IMR-90 (cell line): Measurements from ENCODE around the gene CACNA1I. TPM values are rescaled to one million over a fixed set of nuclear protein-coding genes. Genes with fewer than 3 reads are reported as not detected.

Experiments used
- ATAC-seq: fragments of 200-7000 bp; cut with Tn5 transposase; 2 replicates; pipeline ENCODE4 v1.9.1; 2020; ENCODE audit warnings: low read depth, mild to moderate bottlenecking, moderate library complexity
- BruUV-seq: library from RNA; stranded (reverse); fragments of 400-500 nt; replicated peaks from 2 replicates; lab custom pipeline; 2021; lab: Mats Ljungman, UMichigan
- CTCF ChIA-PET: fragments of 300-600 bp; formaldehyde crosslinking; extraction: SDS; loops from one replicate; lab custom pipeline; 2021; ENCODE audit warnings: antibody characterized with exemption; lab: Yijun Ruan, JAX
- POLR2A ChIA-PET: fragments of 300-600 bp; sonication (Branson Sonifier 250); formaldehyde crosslinking; loops from one replicate; lab custom pipeline; 2022; ENCODE audit warnings: antibody characterized with exemption; ENCODE audit not compliant: unreplicated experiment; lab: Charles Lee
- DNase-seq: peaks from one replicate; pipeline ENCODE4 v3.0.0; 2013
- H2AFZ ChIP-seq: replicated peaks from 2 replicates; pipeline ENCODE3; 2013; ENCODE audit warnings: low read length, mild to moderate bottlenecking; ENCODE audit not compliant: poor library complexity
- H2AK5ac ChIP-seq: 2 replicates; pipeline ENCODE4 v1.6.1; 2013; ENCODE audit warnings: low read depth, low read length, inconsistent platforms
- H2AK9ac ChIP-seq: replicated peaks from 2 replicates; pipeline ENCODE3; 2013; ENCODE audit warnings: mild to moderate bottlenecking, low read depth, low read length, moderate library complexity; ENCODE audit not compliant: poor library complexity
- H2BK120ac ChIP-seq: 2 replicates; pipeline ENCODE4 v1.6.1; 2013; ENCODE audit warnings: low read depth, low read length, inconsistent platforms
- H2BK15ac ChIP-seq: 3 replicates; pipeline ENCODE4 v1.6.1; 2013; ENCODE audit warnings: low read depth, low read length, inconsistent platforms
- H2BK20ac ChIP-seq: 2 replicates; pipeline ENCODE4 v1.6.1; 2013; ENCODE audit warnings: low read depth, mild to moderate bottlenecking, inconsistent platforms, low read length, moderate library complexity
- H2BK5ac ChIP-seq: 2 replicates; pipeline ENCODE4 v1.6.1; 2013; ENCODE audit warnings: mild to moderate bottlenecking, low read depth, low read length, inconsistent platforms; ENCODE audit not compliant: poor library complexity, severe bottlenecking
- H3K14ac ChIP-seq: replicated peaks from 2 replicates; pipeline ENCODE4 v1.6.1; 2013; ENCODE audit warnings: low read depth, low read length, inconsistent platforms
- H3K18ac ChIP-seq: 2 replicates; pipeline ENCODE4 v1.6.1; 2013; ENCODE audit warnings: low read depth, low read length, control low read depth
- H3K23ac ChIP-seq: 2 replicates; pipeline ENCODE4 v1.6.1; 2013; ENCODE audit warnings: low read depth, low read length, inconsistent platforms
- H3K27ac ChIP-seq: 2 replicates; pipeline ENCODE4 v1.5.1; 2013; ENCODE audit warnings: mild to moderate bottlenecking, control low read depth, low read length; ENCODE audit not compliant: insufficient read depth
- H3K27me3 ChIP-seq: 2 replicates; pipeline ENCODE4 v1.6.1; 2013; ENCODE audit warnings: low read length; ENCODE audit not compliant: control insufficient read depth, insufficient read depth
- H3K36me3 ChIP-seq: 2 replicates; pipeline ENCODE4 v1.6.1; 2013; ENCODE audit warnings: low read length, mixed read lengths; ENCODE audit not compliant: control insufficient read depth, insufficient read depth
- H3K4ac ChIP-seq: 2 replicates; pipeline ENCODE4 v1.6.1; 2013; ENCODE audit warnings: low read depth, low read length, inconsistent platforms
- H3K4me1 ChIP-seq: 2 replicates; pipeline ENCODE4 v1.6.1; 2013; ENCODE audit warnings: low read length, mixed read lengths; ENCODE audit not compliant: control insufficient read depth, insufficient read depth
- H3K4me2 ChIP-seq: 2 replicates; pipeline ENCODE4 v1.6.1; 2013; ENCODE audit warnings: low read depth, mild to moderate bottlenecking, control low read depth, low read length, moderate library complexity
- H3K4me3 ChIP-seq: 2 replicates; pipeline ENCODE4 v1.5.1; 2013; ENCODE audit warnings: low read depth, mild to moderate bottlenecking, control low read depth, low read length, moderate library complexity; ENCODE audit not compliant: insufficient read depth
- H3K56ac ChIP-seq: 2 replicates; pipeline ENCODE4 v1.6.1; 2013; ENCODE audit warnings: low read length, inconsistent platforms; ENCODE audit not compliant: insufficient read depth; ENCODE audit errors: extremely low read depth
- H3K79me1 ChIP-seq, 2 experiments: 2 replicates each; pipeline ENCODE4 v1.6.1; 2013; ENCODE audit warnings: low read length in 2 of 2, inconsistent platforms in 1 of 2, low read depth in 1 of 2
- H3K9ac ChIP-seq: 2 replicates; pipeline ENCODE4 v1.6.1; 2013; ENCODE audit warnings: low read depth, low read length, control low read depth
- H3K9me1 ChIP-seq: 2 replicates; pipeline ENCODE4 v1.6.1; 2013; ENCODE audit warnings: low read length, inconsistent platforms; ENCODE audit not compliant: insufficient read depth
- H3K9me3 ChIP-seq: 2 replicates; pipeline ENCODE4 v1.6.1; 2013; ENCODE audit warnings: low read length; ENCODE audit not compliant: control insufficient read depth, insufficient read depth
- H4K20me1 ChIP-seq: 2 replicates; pipeline ENCODE4 v1.6.1; 2013; ENCODE audit warnings: low read length, inconsistent platforms; ENCODE audit not compliant: insufficient read depth
- H4K5ac ChIP-seq: 2 replicates; pipeline ENCODE4 v1.6.1; 2013; ENCODE audit warnings: mild to moderate bottlenecking, low read depth, low read length, control low read depth
- H4K8ac ChIP-seq, 2 experiments: 2 replicates each; pipeline ENCODE4 v1.6.1; 2013; ENCODE audit warnings: low read depth in 2 of 2, low read length in 2 of 2, control low read depth in 1 of 2, inconsistent platforms in 1 of 2
- H4K91ac ChIP-seq: 2 replicates; pipeline ENCODE4 v1.6.1; 2013; ENCODE audit warnings: low read depth, low read length, inconsistent platforms; ENCODE audit not compliant: insufficient read depth
- BHLHE40 ChIP-seq: fragments of 150-350 bp; IDR thresholded peaks from 2 replicates; pipeline ENCODE4 v1.6.1; 2016; ENCODE audit warnings: mild to moderate bottlenecking, low read depth, low read length
- CEBPB ChIP-seq: IDR thresholded peaks from 2 replicates; pipeline ENCODE4 v1.6.1; 2012; ENCODE audit warnings: low read depth, low read length, improper control_type of control experiment
- CHD1 ChIP-seq: IDR thresholded peaks from 2 replicates; pipeline ENCODE4 v1.6.1; 2012; ENCODE audit warnings: low read depth, low read length, improper control_type of control experiment
- FOS ChIP-seq: fragments of 150-350 bp; IDR thresholded peaks from 2 replicates; pipeline ENCODE4 v1.6.1; 2016; ENCODE audit warnings: low read depth, low read length
- MAFK ChIP-seq: IDR thresholded peaks from 2 replicates; pipeline ENCODE4 v1.6.1; 2012; ENCODE audit warnings: low read depth, low read length, improper control_type of control experiment
- POLR2A ChIP-seq: IDR thresholded peaks from 2 replicates; pipeline ENCODE4 v1.6.1; 2012; ENCODE audit warnings: mild to moderate bottlenecking, low read depth, low read length
- RAD21 ChIP-seq: IDR thresholded peaks from 2 replicates; pipeline ENCODE4 v1.6.1; 2012; ENCODE audit warnings: low read length, improper control_type of control experiment
- RCOR1 ChIP-seq: IDR thresholded peaks from 2 replicates; pipeline ENCODE4 v1.6.1; 2012; ENCODE audit warnings: mild to moderate bottlenecking, low read length, improper control_type of control experiment; ENCODE audit not compliant: insufficient replicate concordance
- RFX5 ChIP-seq: IDR thresholded peaks from 2 replicates; pipeline ENCODE4 v1.8.0; 2012; ENCODE audit warnings: low read depth, mild to moderate bottlenecking, low read length, moderate library complexity
- SMC3 ChIP-seq: fragments of 150-350 bp; IDR thresholded peaks from 2 replicates; pipeline ENCODE4 v1.6.1; 2016; ENCODE audit warnings: low read depth, mild to moderate bottlenecking, antibody characterized with exemption, low read length, moderate library complexity
- WGBS, 2 experiments: methylation state at CpG; one replicate each; pipeline versions ENCODE4 v1.1.5 to v1.1.7; 2013; ENCODE audit warnings: missing lambda C conversion rate in 2 of 2; ENCODE audit not compliant: insufficient read length in 1 of 2; ENCODE audit errors: extremely low coverage in 2 of 2; 5-methylcytosine and 5-hydroxymethylcytosine counted together
- dilution Hi-C: fragments of 300-500 bp; cut with HindIII; formaldehyde crosslinking; loops from one replicate; pipeline ENCODE4 v1.14.3; 2018; ENCODE audit warnings: low sequenced_read_pairs; ENCODE audit not compliant: unreplicated experiment
- in situ Hi-C: fragments of 300-500 bp; cut with MboI; formaldehyde crosslinking; loops from 3 replicates; pipeline ENCODE4 v1.14.3; 2019; ENCODE audit warnings: low sequenced_read_pairs, inconsistent platforms, mixed read lengths
- intact Hi-C: fragments of 100-400 bp; cut with micrococcal nuclease; formaldehyde crosslinking; loops from 2 replicates; pipeline ENCODE4 v1.10.0; 2022
- polyA plus RNA-seq, 3 experiments: library from polyadenylated mRNA; depleted of rRNA; stranded (reverse); fragments of >200 nt; gene quantifications; 2 replicates each; pipeline ENCODE4 v1.2.3, GENCODE V29; 2012; ENCODE audit warnings: low replicate concordance in 1 of 3
- total RNA-seq: library from RNA; depleted of rRNA; stranded (reverse); fragments of >200 nt; gene quantifications from 2 replicates; pipeline ENCODE4 v1.2.3, GENCODE V29; 2012
- TF ChIP-seq, protein P1 (sequence below): fragments of 150-350 bp; IDR thresholded peaks from 2 replicates; pipeline ENCODE4 v1.6.1; 2017; ENCODE audit warnings: mild to moderate bottlenecking, antibody characterized with exemption, low read length, low read depth
- TF ChIP-seq, protein P2 (sequence below): fragments of 150-350 bp; IDR thresholded peaks from 2 replicates; pipeline ENCODE4 v1.6.1; 2016; ENCODE audit warnings: low read depth, mild to moderate bottlenecking, low read length, moderate library complexity, borderline replicate concordance

Gene CACNA1I
- total and polyA plus RNA-seq, 2 of the 4 experiments (the other 2 are of a cell fraction), result under 0.01 to 0.02 TPM

DNA sequence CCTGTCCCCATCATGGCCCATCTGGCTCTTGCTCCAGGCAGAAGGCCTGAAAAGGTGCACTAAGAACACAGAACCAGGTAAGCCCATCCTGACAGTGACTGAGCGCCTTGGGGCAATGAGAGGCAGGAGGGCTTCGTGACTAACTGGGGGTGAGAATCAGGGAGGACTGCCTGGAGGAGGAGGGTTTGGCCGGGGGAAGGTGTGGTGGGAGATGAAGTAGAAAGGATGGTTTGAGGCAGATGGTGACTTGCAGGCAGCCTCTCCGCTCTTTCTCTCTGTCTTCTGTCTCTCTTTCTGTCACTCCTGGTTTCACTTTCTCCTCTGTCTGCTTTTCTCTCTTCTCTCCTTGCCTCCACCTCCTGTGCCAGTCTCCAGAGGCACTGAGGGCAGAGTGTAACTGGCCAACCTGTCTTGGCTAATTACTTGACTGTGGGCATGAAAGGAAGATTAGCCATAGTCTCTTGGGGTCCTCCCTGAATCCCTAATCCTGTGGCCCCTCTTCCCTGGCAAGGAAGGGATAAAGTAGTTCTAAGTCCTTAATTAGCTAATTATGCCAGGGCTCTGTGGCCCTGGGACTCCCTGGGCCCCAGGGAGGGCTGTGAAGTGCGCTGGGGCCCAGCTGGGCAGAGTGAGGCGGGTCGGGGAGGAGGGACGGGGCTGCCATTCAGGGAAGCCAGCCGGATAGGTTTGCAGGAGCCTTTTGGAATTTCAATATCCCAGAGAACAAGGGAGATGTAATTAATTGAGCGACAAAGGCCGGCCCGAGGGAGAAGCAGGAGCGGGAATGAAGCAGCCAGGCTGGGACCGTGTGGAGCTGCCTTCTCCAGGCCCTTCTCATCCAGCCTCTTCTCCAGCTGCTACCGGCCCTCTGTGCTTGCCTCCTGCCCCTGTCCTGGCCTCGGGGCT, 61.1 kb downstream of the CACNA1I start:
- no peak overlapping the region for H3K4me3 ChIP-seq
- no peak overlapping the region for H2AK9ac ChIP-seq
- no peaks in the 10 kb centered on the region for H3K79me1 ChIP-seq
- H3K9me1 ChIP-seq, result peaks cover 12% of the 10 kb centered on the region
- H4K20me1 ChIP-seq, result no peaks in the 10 kb centered on the region
- H2AFZ ChIP-seq, result no peak overlapping the region
- TF ChIP-seq POLR2A, result no peak
- TF ChIP-seq, protein P1, sequence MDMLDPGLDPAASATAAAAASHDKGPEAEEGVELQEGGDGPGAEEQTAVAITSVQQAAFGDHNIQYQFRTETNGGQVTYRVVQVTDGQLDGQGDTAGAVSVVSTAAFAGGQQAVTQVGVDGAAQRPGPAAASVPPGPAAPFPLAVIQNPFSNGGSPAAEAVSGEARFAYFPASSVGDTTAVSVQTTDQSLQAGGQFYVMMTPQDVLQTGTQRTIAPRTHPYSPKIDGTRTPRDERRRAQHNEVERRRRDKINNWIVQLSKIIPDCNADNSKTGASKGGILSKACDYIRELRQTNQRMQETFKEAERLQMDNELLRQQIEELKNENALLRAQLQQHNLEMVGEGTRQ, result no peak
- TF ChIP-seq, protein P2, sequence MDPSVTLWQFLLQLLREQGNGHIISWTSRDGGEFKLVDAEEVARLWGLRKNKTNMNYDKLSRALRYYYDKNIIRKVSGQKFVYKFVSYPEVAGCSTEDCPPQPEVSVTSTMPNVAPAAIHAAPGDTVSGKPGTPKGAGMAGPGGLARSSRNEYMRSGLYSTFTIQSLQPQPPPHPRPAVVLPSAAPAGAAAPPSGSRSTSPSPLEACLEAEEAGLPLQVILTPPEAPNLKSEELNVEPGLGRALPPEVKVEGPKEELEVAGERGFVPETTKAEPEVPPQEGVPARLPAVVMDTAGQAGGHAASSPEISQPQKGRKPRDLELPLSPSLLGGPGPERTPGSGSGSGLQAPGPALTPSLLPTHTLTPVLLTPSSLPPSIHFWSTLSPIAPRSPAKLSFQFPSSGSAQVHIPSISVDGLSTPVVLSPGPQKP, result no peak
- TF ChIP-seq CHD1, result no peak
- TF ChIP-seq BHLHE40, result no peak
- no peak for TF ChIP-seq RAD21
- TF ChIP-seq RCOR1, result no peak
- TF ChIP-seq MAFK, result no peak
- TF ChIP-seq RFX5, result no peak
- TF ChIP-seq CEBPB, result no peak
- TF ChIP-seq SMC3, result no peak
- TF ChIP-seq FOS, result no peak
- dilution Hi-C loops, result no loop called here
- H3K14ac ChIP-seq, result no peak overlapping the region
- H2BK15ac ChIP-seq, result no peak overlapping the region
- intact Hi-C loops, result no loop called here
- no peak overlapping the region for H3K4me2 ChIP-seq
- no peak overlapping the region for H4K91ac ChIP-seq
- H2BK120ac ChIP-seq, result no peak overlapping the region
- H4K8ac ChIP-seq, result no peak overlapping the region
- H3K27ac ChIP-seq, result no peak overlapping the region
- H3K9me3 ChIP-seq, result no peaks in the 10 kb centered on the region
- H3K4me1 ChIP-seq, result peaks cover 16% of the 10 kb centered on the region
- peaks cover 24% of the 10 kb centered on the region for H3K27me3 ChIP-seq
- H3K36me3 ChIP-seq, result no peaks in the 10 kb centered on the region
- no peak for ATAC-seq
- no TSS peak for BruUV-seq
- no peak overlapping the region for H2BK20ac ChIP-seq
- H3K18ac ChIP-seq, result no peak overlapping the region
- no peak overlapping the region for H3K9ac ChIP-seq
- no peak overlapping the region for H3K23ac ChIP-seq
- no peak overlapping the region for H3K56ac ChIP-seq
- ChIA-PET POLR2A (no interaction called here), CTCF (no interaction called here)
- no peak overlapping the region for H4K5ac ChIP-seq
- H2BK5ac ChIP-seq, result no peak overlapping the region
- no peak for DNase-seq
- in situ Hi-C loops, result no loop called here
- no peak overlapping the region for H2AK5ac ChIP-seq
- 66% methylated on average over 9 of the region's 16 CpGs; no CpG with 5 or more reads in 1 of the 2 experiments for WGBS, 2 experiments
- H3K4ac ChIP-seq, result no peak overlapping the region
